GOT3 (cell line): Measurements from ENCODE around the gene PREX1.

Experiments used
- DNase-seq: peaks from one replicate; lab custom pipeline; 2025; ENCODE audit warnings: mixed read lengths; lab: John Stamatoyannopoulos, UW

The PREX1 gene

GRCh38 chr20:48621376-48622078 lies 206.3 kb downstream of the PREX1 start:
- no peak for DNase-seq

DNA sequence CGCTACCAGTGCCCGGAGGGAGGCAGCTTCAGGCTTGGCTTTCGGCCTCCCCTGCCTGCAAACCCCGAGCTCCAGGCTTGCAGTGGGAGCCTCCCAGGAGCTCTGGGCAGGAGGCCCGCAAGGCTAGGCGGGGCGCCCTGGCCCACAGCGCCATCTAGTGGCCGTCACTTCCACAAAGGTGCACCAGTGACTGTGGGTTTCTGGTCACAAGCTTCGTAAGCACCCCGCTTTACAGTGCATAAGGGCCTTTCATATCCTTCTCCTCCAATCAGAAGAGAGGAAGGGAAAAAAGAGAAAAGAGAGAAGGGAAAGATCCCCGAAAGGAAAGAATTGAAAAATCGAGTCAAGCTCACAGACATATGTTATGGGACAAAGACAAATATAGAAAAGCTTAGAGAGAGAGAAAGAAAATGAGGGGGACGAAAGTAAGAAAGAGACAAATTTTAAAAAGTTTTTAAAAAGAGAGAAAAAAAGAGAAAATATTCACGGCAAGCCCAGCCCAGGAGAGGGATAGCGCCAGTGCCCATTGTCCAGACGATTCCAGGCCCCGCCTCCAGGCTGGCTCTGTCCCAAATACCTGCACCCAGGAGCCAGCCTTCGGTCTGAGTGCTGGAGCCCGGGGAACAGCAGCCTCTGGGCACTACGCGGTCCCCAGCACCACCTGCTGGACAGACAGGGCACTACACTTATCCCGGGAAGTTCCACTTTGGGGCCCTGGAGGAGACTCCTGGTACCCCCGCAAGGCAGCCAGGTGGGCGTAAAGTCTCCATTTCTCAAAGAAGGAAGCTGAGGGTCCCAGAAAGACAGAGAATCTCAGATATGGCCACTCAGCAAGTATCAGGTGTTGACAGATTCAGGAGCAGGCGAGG lies 207.1 kb downstream of the PREX1 start:
- DNase-seq: peak; percentile 35

DNA sequence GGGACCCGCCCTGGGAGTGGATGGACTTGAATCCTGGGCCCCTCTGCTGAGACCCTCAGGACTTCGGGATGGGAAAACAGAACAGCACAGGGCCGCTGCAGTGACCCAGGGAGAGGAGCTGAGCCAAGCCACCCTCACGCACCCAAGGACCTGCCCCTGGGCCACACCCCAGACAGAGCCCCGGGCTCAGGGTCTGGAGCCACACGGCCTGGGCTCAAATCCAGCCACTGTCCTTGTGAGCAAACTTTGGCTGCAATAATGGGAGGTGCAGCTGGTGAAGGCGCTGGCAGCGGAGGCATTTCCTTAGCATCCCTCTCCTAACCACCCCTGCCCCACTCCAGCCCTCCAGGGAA lies 207.7 kb downstream of the PREX1 start:
- no peak for DNase-seq

GRCh38 chr20:48619126-48620101 lies 208.4 kb downstream of the PREX1 start:
- DNase-seq: no peak

DNA sequence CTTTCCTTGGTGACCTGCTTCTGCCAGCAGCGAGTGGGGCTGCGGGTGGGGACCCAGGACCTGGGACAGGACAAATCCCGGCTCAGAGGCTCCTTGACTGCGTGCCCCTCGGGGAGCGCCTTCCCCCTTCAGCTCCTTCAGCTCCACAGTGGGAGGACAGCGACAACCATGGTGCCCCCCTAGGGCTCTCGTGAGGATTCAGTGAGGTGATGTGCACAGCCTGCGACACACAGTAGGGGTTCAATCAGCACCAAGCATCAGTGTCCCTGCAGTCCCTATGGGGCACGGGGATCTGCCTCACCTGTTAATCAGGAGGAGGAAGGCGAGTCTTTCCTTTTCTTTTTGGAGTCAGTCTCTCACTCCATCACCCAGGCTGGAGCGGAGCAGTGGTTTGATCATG lies 209.2 kb downstream of the PREX1 start:
- no peak for DNase-seq

DNA sequence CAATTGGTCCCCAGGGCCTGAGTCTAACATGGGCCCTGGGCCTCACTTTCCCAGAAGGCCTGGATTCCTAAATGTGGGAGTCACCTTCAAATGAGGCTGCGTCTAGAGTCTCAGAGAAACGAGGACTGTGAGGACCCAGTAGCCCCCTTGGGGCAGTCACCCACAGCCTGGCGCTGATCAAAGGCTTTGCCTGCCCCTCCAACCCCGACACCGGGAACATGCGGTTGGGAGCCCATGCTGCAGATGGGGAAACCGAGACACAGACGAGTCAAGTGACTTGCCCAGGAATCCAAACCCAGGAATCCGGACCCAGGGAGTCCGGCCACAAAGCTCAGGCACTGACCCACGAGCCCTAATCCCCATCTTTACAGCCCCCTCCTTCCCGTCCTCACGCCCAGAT lies 209.7 kb downstream of the PREX1 start:
- DNase-seq: no peak

- no peak for DNase-seq
Measured at GRCh38 chr20:48617481-48617880, 210.3 kb downstream of the PREX1 start.

- no peak for DNase-seq
Measured at GRCh38 chr20:48616481-48616880, 211.3 kb downstream of the PREX1 start.

DNA sequence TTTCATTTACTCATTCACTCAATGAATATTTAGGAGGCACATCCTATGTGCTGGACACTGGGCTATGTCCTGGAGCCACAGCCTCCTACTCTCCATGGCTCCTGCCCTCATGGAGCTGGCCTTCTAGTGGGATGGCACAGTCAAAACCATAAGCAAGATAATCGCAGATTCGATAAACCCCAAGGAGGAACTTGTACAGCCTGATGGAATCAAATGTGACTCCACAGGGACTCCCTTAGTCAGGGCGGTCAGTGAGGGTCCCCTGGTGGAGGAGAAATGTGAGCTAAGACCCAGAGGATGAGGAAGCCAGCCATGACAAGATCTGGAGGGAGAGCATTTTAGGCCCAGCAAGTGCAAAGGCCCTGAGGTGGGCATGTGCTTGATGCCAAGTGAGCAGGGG lies 211.9 kb downstream of the PREX1 start:
- no peak for DNase-seq

- DNase-seq: no peak
Measured at GRCh38 chr20:48614593-48615274, 213.1 kb downstream of the PREX1 start.

DNA sequence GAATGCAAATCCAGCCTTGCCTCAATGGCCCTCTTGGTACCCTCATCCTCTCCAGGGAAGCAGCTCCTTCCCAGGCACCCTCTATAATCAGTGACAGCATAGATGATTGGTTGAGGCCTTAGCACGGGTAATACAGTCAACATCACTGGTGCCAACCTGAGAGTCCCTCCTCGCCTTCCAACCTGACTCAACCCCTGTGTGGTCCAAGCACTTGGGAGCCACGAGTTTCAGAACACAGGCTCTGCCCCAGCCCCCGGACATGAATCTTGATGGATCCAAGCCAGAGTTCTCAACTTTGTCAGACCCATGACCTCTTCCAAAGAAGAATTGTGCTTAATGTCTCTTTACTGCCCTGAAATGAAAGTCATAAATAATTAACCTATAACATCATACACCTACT lies 213.9 kb downstream of the PREX1 start:
- no peak for DNase-seq

- no peak for DNase-seq
Measured at GRCh38 chr20:48612335-48612734, 215.5 kb downstream of the PREX1 start.

- no peak for DNase-seq
Measured at GRCh38 chr20:48610996-48611395, 216.8 kb downstream of the PREX1 start.

DNA sequence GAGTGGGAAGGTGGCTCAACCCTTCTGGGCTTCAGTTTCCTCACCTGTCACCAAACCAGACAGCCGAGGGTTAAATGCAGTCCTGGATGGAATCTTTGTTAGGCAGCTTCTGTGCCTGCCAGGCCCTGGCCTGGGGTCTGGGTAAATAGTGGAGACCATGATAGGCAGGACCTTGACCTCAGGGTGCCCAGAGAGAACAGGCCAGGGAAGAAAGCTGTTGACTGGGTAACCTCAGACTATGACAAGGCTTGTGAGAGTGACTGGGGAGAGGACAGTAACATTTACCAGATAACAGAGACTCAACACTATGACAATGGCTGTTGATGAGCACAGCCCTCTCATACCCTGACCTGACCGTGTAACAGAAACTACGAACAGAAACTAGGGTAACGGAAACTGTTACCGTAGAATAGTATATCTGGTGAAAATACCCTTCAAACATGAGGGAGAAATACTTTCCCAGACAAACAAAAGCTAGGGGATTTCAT lies 218.3 kb downstream of the PREX1 start:
- DNase-seq: no peak

GRCh38 chr20:48608756-48609155 lies 219.0 kb downstream of the PREX1 start:
- DNase-seq: no peak

DNA sequence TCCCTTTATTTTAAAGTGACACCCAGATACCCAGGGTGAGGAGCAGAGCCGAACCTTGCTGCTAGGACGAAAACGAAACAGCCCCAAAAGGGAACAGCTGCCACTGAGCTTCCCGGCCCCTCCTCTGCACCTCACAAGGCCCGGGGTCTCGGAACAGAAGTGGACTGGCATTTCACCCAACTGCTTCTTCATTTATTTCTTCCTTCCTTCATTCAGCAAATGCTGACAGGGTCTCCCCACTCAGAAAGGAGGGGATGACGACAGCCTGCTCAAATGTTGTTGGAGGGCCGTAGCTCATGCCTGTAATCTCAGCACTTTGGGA lies 220.3 kb downstream of the PREX1 start:
- no peak for DNase-seq

GRCh38 chr20:48606841-48607543 lies 220.8 kb downstream of the PREX1 start:
- no peak for DNase-seq

GRCh38 chr20:48606172-48606840 lies 221.5 kb downstream of the PREX1 start:
- no peak for DNase-seq

DNA sequence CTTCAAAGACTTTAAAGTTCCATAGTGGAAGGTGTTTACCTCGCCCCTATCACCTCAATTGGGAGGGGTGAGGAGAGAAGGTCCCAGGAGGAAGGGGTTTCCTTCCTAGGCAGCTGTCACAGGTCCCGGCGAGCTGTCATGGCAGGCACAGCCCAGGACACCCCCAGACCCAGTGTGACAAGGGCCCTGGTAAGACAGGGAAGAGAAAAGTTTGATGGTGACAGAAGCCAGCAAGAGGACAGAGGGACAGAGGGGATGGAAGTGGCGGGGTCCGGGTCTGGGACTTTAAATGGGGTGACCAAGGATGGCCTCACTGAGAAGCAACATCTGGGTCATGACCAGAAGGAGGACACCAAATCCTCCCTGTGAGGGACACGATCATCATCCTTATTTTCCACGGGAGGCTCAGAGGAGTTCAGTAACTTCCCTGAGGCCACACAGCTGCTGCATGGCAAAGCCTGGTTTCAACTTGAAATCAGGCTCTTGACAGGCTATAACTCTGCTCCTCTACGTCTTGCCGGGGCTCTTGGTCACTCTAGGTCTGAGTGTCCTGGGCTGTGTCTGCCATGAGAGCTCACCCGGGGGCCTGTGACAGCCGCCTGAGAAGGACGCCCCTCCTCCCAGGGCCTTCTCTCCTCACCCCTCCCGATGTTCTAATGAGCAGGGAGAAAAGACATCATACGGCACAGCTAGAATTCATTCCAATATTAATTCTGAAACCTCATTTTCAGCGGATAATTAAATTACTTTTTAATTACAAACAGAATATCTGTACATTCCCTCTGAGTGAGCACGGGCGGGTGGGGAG lies 222.2 kb downstream of the PREX1 start:
- no peak for DNase-seq

- no peak for DNase-seq
Measured at GRCh38 chr20:48604936-48605335, 222.9 kb downstream of the PREX1 start.
